Endometrial microvascular endothelial cells (primary cell): ENCODE results near the gene MEF2C. TPM values are rescaled to one million over a fixed set of nuclear protein-coding genes. Genes with fewer than 3 reads are reported as not detected.

ENCODE experiments used
- in situ Hi-C: cut with HindIII; loops from 2 replicates; pipeline ENCODE4 v1.10.0; 2017; ENCODE audit warnings: low sequenced_read_pairs, low pct_unique_long_range_greater_than_20kb; ENCODE audit errors: inconsistent ontology term
- total RNA-seq: library from RNA; depleted of rRNA; stranded (reverse); fragments of >200 nt; gene quantifications from one replicate; pipeline ENCODE4 v1.2.3, GENCODE V29; 2015; ENCODE audit errors: inconsistent ontology term

The MEF2C gene
- total RNA-seq, 1 donor from 2014 or later = 55.0 TPM

DNA sequence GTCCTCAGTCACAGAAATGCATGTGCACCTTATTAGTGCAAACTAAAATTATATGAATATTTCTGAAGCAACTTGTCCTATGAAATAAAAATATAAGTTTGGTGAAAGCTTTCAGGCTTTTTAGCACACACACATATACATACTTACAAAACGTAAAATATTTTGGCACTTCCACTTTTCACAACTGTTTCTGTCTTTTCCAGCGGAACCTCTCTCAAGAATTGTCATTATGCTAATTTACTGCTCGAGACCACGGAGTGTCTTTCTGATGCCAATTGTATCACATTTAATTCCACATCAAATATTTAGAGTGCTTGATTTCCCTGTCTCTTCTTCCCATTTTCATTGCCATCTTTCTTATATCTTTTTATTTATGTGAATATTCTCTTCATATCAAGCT lies 100.4 kb downstream of the MEF2C start:
- in situ Hi-C loops = no loop called here

- in situ Hi-C loops = no loop called here
Observed at GRCh38 chr5:88780736-88781135, 102.2 kb downstream of the MEF2C start.

DNA sequence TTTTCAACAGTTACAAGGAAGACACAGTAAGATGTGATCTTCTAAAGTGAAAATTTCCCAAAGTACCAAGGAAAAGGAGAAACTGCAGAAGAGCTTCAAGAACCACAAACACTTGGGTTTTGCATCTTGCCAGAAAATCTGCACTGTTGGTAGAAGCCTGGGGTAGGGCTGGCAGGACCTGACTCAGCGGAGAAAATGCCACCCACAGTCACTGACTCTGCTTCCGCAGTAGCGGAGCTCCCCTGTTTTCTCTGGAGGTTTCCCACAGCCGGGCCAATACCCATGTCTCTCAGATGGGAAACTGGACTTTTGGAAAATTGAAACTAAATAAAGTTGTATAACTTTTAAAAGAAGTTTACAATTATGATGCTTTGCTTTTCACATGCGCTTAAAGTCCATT lies 104.2 kb downstream of the MEF2C start:
- in situ Hi-C loops = no loop called here

GRCh38 chr5:88776692-88777091 lies 106.3 kb downstream of the MEF2C start:
- in situ Hi-C loops = no loop called here

DNA sequence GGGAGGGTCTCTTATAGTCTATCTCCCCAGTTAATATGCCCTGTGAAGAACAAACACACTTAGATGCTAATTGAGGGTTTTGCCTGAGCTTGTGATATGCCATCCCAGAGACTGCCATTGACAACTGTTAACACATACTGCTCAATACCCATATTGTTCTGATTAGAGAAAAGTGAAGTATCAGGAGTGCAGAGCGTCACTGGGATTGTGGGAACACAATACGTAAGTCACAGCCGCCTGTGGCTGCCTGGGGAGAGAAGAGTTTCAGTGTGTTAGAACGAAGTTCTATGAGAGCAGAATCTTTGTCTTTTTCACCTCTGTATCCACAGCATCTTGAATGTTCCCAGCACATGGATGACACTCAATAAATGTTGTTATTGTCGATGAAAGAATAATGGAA lies 110.2 kb downstream of the MEF2C start:
- in situ Hi-C loops = no loop called here

DNA sequence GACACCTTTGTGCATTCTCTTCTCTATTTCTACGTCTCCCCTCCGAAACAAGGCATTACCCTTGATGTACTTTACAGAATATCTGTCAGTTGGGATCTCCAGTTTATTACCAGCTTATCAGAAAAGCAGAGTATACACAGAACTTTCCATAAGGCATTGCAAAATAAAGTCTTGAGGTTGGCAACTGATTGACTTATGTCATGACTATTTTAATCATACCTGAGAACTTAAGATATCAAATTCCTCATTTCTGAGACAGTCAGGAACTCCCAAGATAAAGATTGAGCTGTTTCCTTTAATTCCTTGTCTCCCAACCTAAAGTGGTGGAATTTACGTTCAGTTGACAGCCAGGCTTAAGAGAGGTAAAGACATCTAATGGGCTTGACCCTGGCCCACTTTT lies 110.9 kb downstream of the MEF2C start:
- in situ Hi-C loops = no loop called here

DNA sequence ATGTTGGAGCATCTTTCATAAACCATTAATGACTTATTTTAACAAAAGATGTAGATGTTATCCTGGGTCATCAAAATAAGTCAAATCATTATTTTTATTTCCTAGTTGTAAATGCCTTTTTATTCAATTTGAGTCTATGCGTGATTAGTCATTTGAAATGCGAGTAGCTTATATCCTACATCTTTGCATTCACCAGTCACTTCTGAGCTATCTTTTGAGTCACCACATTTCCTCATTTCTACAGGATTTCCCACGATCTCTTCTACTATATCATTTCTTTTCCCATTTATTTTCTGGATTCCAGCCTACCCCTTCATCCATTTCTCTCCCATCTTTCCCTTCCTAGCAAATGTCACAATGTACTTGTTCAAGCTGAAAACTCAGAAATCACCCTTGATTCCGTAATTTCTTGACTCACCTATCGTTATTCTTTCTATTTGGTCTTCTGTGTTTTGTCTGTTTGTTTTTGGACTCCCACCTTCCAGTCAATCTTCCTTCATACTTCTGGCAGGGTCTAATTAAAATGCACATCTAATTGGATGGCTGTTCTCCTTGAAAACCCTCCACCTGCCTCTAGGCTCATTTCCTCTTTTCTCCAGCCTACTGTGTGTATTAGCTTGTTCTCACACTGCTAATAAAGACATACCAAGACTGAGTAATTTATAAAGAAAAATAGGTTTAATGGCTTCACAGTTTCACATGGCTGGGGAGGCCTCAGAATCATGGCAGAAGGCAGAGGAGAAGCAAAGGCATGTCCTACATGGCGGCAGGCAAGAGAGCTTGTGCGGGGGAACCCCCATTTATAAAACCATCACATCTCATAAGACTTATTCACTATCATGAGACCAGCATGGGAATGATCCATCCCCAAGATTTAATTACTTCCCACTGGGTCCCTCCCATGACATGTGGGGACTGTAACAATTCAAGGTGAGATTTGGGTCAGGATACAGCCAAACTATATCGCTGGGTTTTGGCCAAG lies 112.4 kb downstream of the MEF2C start:
- in situ Hi-C loops = no loop called here

- in situ Hi-C loops = no loop called here
Observed at GRCh38 chr5:88769165-88769564, 113.8 kb downstream of the MEF2C start.

- in situ Hi-C loops = no loop called here
Observed at GRCh38 chr5:88768411-88768810, 114.6 kb downstream of the MEF2C start.

- in situ Hi-C loops = no loop called here
Observed at GRCh38 chr5:88765798-88766197, 117.2 kb downstream of the MEF2C start.

- in situ Hi-C loops = no loop called here
Observed at GRCh38 chr5:88765171-88765570, 117.8 kb downstream of the MEF2C start.

DNA sequence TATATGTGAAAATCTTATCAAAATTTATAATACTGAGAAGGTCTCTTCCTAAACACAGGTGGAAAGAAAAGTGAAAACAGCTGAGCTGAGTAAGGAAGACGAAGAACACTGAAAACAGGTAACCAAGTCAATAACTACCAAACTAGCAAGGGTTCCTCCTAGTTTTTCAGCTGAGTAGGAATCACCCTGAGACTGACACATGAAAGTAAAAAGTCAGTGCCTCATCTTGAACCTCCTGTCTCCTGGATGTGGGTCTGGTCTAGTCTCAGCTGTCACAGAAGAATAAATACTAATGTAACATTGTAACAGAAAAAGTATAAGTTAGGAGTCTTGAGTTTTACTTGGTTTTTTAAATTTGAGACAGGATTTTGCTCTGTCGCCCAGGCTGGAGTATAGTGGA lies 121.0 kb downstream of the MEF2C start:
- in situ Hi-C loops = no loop called here

DNA sequence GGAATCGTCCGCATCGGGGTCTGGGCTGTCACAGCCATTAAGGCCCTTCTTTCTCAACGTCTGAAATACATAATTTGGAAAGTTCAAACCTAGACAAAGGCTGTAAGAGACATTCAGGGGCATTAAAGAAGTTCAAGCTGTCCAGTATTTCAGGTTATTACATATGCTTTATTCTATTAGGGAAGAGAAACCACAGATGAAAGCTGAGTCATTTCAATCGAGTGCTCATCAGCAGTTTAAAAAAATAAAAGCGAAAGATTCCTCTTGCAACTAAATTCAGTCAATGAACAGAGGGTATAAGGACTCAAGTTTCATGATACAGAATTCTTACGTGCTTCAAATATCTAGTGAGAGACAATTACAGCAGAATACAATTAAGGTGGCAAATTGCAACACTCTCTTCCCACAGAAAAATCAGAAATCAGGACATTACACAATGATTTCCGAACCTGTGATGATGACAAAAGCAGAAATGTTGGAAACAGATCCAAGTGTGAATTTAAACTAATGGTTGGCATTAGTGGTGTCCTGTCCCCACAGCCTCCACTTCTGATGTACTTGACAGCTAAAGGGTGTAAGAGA lies 121.6 kb downstream of the MEF2C start:
- in situ Hi-C loops = no loop called here

- in situ Hi-C loops = no loop called here
Observed at GRCh38 chr5:88760527-88760926, 122.5 kb downstream of the MEF2C start.

DNA sequence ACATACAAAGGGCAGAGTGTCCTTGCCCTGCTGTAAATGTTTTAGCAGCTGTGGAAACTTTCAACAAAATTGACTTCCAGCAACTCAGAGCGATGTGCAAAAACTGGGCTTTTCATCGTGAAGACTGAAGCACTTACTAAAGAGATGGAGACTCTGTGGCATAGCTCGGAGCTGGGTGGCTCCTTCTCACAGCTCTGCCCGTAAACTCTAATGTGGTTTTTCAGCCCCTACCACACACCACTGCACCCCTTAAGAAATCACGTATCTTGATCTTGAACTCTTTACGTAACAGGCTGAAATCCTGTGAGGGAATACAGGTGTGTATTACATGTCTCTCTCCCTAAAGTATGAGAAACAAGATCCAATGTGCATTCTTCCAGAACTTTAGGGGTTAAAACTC lies 124.4 kb downstream of the MEF2C start:
- in situ Hi-C loops = no loop called here

GRCh38 chr5:88758184-88758583 lies 124.8 kb downstream of the MEF2C start:
- in situ Hi-C loops = no loop called here

DNA sequence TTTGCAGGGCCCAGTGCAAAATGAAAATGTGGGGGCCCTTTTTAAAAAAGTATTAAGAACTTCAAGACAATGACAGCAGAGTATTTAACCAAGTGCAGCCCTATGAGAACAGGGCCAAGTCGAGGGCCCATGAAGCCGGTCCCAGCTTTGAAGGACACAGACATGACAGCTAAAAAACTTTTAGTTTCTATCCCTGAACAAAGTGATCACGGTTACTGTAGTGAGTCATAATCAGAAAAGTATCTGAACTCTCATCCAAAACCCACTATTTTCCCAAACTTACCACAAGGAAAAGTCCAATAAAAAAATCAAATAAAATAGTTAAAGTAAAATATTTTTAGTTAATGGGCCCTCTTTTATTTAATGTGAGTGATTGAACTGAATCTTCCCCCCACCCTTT lies 126.0 kb downstream of the MEF2C start:
- in situ Hi-C loops = no loop called here

DNA sequence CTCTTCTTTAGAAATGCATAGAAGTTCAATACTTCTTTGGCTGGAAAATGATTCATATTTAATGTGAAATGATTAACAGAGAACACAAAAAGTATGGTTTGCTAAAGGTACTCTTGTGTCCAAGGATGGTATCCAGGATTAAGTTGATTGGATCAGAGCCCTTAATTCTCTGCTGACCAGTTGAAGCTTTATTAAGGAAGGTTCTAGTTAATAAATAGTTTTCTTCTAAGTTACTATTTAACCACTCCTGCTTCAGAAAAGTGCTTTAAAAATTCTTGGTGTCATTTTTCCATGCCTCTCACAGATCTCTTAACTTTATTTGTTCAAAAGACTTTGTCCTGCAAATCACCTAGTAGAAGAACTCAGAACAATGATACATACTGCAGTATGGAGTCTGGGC lies 134.3 kb downstream of the MEF2C start:
- in situ Hi-C loops = no loop called here

DNA sequence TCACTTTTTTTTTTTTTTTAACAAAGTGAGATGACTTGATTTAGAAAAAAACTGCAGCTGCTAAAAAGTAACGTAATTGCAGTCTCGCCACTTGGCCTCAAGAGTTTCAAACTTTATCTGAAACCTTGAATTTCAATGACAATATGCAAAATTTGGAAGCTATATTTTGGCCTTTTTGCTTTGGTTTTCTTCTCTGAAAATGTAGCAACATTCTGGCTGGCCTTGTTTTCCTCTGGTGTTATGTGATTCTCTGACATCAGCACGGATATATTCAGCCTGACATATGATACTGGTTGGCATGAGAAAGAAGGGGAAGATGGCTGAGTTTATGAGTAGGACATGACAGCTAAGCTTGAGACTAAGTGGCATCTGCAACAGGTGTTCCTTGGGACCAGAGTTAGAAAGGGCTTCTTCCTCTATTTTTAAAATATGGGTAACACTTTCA lies 136.5 kb downstream of the MEF2C start:
- in situ Hi-C loops = no loop called here

GRCh38 chr5:88745093-88745696 lies 137.8 kb downstream of the MEF2C start:
- in situ Hi-C loops = no loop called here
